Measurements from ENCODE around the gene ANKS1A. TPM values are rescaled to one million over a fixed set of nuclear protein-coding genes. Genes with fewer than 3 reads are reported as not detected.
A peak's percentile ranks its signal among the peaks of the same experiment; 100 is the strongest.

Gene ANKS1A
- total RNA-seq, 1 experiment from 2014 or later, result 24.0 TPM

DNA sequence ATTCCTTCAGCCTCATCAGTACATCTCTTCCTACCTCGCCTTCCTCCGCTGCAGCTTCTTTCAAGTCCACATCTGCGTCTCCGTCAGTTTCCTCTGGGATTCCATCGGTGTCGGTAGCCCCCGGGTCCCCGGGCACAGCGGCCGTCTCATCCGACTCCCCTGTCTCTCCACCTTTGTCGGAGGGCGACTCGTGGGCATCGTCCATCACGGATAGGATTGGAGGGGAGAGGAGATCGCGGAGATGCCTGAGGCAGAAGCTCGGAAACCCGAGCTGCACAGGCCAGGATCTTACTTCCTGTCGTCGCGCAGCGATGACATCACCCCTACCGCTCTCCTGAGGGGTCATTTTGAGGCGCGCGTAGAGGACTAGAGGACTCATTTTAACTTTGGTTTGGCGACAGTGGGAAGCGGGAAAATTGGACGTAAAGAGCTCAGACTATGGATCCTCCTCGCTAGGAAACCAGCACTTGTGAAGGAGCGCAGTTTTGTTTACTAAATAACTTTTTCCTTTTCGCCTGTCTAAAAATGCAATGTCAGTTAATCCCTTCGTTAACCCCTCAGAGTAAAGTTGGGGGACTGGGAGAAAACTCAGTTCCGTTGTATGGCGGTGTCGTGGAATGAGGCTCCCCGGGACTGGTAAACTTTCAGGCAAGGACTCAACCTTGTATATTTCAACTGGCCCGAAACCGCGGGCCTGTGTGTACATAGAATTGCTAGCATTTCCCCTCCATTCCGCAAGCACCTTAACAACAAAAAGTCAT is 1.1 kb upstream of the ANKS1A start, which contains the start of gene TAF11:
Gene TAF11 (minus strand): TSS at position 290 of the 761 bp plus-strand sequence. CDS start 85 bp downstream, at position 205.
- peak within 1 kb of the TSS; percentile 98 for H3K4me3 Mint-ChIP-seq (ENCODE audit: unreplicated experiment)
- H3K9me3 ChIP-seq, result no peaks in the 10 kb centered on the region
- POLR2A ChIA-PET, result interaction anchor here (0.5 to 1.4 kb wide), 10 partner anchors 10 to 230 kb away, joined by 3 to 5 read pairs (median 3); partner anchors contain the start of genes BLTP3A and SNRPC
- TF ChIP-seq, protein P1, sequence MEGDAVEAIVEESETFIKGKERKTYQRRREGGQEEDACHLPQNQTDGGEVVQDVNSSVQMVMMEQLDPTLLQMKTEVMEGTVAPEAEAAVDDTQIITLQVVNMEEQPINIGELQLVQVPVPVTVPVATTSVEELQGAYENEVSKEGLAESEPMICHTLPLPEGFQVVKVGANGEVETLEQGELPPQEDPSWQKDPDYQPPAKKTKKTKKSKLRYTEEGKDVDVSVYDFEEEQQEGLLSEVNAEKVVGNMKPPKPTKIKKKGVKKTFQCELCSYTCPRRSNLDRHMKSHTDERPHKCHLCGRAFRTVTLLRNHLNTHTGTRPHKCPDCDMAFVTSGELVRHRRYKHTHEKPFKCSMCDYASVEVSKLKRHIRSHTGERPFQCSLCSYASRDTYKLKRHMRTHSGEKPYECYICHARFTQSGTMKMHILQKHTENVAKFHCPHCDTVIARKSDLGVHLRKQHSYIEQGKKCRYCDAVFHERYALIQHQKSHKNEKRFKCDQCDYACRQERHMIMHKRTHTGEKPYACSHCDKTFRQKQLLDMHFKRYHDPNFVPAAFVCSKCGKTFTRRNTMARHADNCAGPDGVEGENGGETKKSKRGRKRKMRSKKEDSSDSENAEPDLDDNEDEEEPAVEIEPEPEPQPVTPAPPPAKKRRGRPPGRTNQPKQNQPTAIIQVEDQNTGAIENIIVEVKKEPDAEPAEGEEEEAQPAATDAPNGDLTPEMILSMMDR (IDR thresholded peaks at IDR 0.05; ENCODE audit: insufficient read depth in 1 of 2, low read depth in 1 of 2, low read length in 1 of 2, severe bottlenecking in 1 of 2, unreplicated experiment in 1 of 2), result no peak
- peaks cover 7% of the 10 kb centered on the region for H3K4me1 ChIP-seq
- peak within 1 kb of the TSS; percentile 56 for H3K4me3 ChIP-seq (ENCODE audit: low read depth, low read length)
- intact Hi-C loops (cut with micrococcal nuclease; ENCODE audit: unreplicated experiment), result loop anchor here (5.0 kb wide), 2 partner anchors 54 to 254 kb away; partner anchors contain the start of gene TCP11
- TSS peak; percentile 92 for BruUV-seq (replicated peaks)
- H3K27me3 Mint-ChIP-seq (ENCODE audit: insufficient read depth, unreplicated experiment), result no peaks in the 10 kb centered on the region
- no peaks in the 10 kb centered on the region for H3K9me3 Mint-ChIP-seq (ENCODE audit: unreplicated experiment)
- peak within 1 kb of the TSS; percentile 98 for H3K27ac Mint-ChIP-seq (ENCODE audit: unreplicated experiment)
- peaks cover 16% of the 10 kb centered on the region for H3K4me1 Mint-ChIP-seq (ENCODE audit: low read depth, unreplicated experiment)
- H3K27me3 ChIP-seq (replicated peaks; ENCODE audit: control insufficient read depth, insufficient read depth, low read length), result no peaks in the 10 kb centered on the region
- no peaks in the 10 kb centered on the region for H3K36me3 ChIP-seq (ENCODE audit: control insufficient read depth, insufficient read depth, low read length)
- CTCF ChIA-PET, result interaction anchor here (1.2 kb wide), 1 partner anchor 428 kb away, joined by 3 read pairs; no protein-coding TSS in a partner anchor
- peaks cover 57% of the 10 kb centered on the region for H3K36me3 Mint-ChIP-seq (ENCODE audit: insufficient read depth, unreplicated experiment)
- peak; percentile 91 to 93 for DNase-seq

DNA sequence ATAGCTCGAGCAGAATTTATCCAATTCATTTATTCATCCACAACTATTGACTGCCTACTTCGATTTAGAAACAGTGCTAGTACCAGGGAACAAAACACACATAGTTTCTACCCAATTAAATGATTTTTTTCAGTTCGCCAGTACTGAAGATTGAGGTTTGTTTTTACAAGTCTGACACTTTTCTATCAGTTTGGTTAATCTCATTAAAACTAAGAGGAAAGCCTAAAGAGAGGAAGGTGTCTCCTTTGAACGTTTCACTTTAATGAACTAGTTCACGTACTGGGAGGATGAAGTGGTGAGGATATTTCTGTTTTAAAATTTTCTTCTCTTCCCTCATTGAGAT is 570 bp upstream of the ANKS1A start:
- H3K27ac Mint-ChIP-seq (ENCODE audit: unreplicated experiment), result peak overlapping the region; percentile 98
- ChIA-PET POLR2A (interaction anchor here (0.7 to 1.4 kb wide), 9 partner anchors 9 to 342 kb away, joined by 3 to 8 read pairs (median 4); partner anchors contain the start of gene BLTP3A), CTCF (interaction anchor here (0.7 to 1.2 kb wide), 4 partner anchors 85 to 428 kb away, joined by 3 to 4 read pairs (median 3); no protein-coding TSS in a partner anchor)
- Histone ChIP-seq H3K9me3 (no peaks in the 10 kb centered on the region), H3K27me3 (replicated peaks; ENCODE audit: control insufficient read depth, insufficient read depth, low read length) (no peaks in the 10 kb centered on the region), H3K36me3 (ENCODE audit: control insufficient read depth, insufficient read depth, low read length) (no peaks in the 10 kb centered on the region), H3K4me1 (peaks cover 7% of the 10 kb centered on the region), H3K4me3 (ENCODE audit: low read depth, low read length) (peak overlapping the region; percentile 56)
- BruUV-seq (replicated peaks), result TSS peak; percentile 8
- peak overlapping the region; percentile 98 for H3K4me3 Mint-ChIP-seq (ENCODE audit: unreplicated experiment)
- intact Hi-C loops (cut with micrococcal nuclease; ENCODE audit: unreplicated experiment), result loop anchor here (5.0 kb wide), 2 partner anchors 54 to 254 kb away; partner anchors contain the start of gene TCP11
- no peaks in the 10 kb centered on the region for H3K27me3 Mint-ChIP-seq (ENCODE audit: insufficient read depth, unreplicated experiment)
- no peaks in the 10 kb centered on the region for H3K9me3 Mint-ChIP-seq (ENCODE audit: unreplicated experiment)
- DNase-seq, result no peak
- TF ChIP-seq, protein P1 (IDR thresholded peaks at IDR 0.05; ENCODE audit: insufficient read depth in 1 of 2, low read depth in 1 of 2, low read length in 1 of 2, severe bottlenecking in 1 of 2, unreplicated experiment in 1 of 2), result no peak
- H3K4me1 Mint-ChIP-seq (ENCODE audit: low read depth, unreplicated experiment), result peaks cover 16% of the 10 kb centered on the region
- peaks cover 52% of the 10 kb centered on the region for H3K36me3 Mint-ChIP-seq (ENCODE audit: insufficient read depth, unreplicated experiment)

DNA sequence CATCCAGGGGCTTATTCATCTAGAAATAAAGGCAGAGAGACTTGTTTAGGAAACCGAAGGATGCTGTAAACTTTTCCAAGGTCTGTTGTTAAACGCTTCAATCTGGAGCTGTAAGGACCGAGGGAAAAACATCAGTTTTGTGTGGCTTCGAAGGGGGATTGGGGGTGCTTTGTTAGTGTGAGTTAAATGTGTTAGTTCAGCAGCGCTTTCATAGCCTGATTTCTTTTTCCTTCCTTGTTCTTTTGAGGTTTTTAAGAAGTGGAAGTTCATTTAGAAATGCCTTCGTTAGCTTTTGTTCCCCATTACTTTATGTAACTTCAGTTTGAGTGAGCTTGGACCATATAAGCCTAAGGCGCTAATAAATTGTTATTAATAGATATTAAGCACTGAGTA is 1.5 kb downstream of the ANKS1A start:
- no peaks in the 10 kb centered on the region for H3K9me3 ChIP-seq
- H3K27me3 Mint-ChIP-seq (ENCODE audit: insufficient read depth, unreplicated experiment), result no peaks in the 10 kb centered on the region
- H3K4me1 ChIP-seq, result peaks cover 7% of the 10 kb centered on the region
- intact Hi-C loops (cut with micrococcal nuclease; ENCODE audit: unreplicated experiment), result no loop called here
- H3K4me3 Mint-ChIP-seq (ENCODE audit: unreplicated experiment), result peak overlapping the region; percentile 98
- POLR2A ChIA-PET, result no interaction called here
- H3K4me3 ChIP-seq (ENCODE audit: low read depth, low read length), result peak overlapping the region; percentile 56
- TSS peak; percentile 9 for BruUV-seq (replicated peaks)
- peaks cover 34% of the 10 kb centered on the region for H3K36me3 Mint-ChIP-seq (ENCODE audit: insufficient read depth, unreplicated experiment)
- peaks cover 16% of the 10 kb centered on the region for H3K4me1 Mint-ChIP-seq (ENCODE audit: low read depth, unreplicated experiment)
- peak overlapping the region; percentile 98 for H3K27ac Mint-ChIP-seq (ENCODE audit: unreplicated experiment)
- CTCF ChIA-PET, result interaction anchor here (0.7 kb wide), 1 partner anchor 587 kb away, joined by 3 read pairs; no protein-coding TSS in a partner anchor
- H3K9me3 Mint-ChIP-seq (ENCODE audit: unreplicated experiment), result no peaks in the 10 kb centered on the region
- TF ChIP-seq, protein P1 (IDR thresholded peaks at IDR 0.05; ENCODE audit: insufficient read depth in 1 of 2, low read depth in 1 of 2, low read length in 1 of 2, severe bottlenecking in 1 of 2, unreplicated experiment in 1 of 2), result no peak
- no peaks in the 10 kb centered on the region for H3K36me3 ChIP-seq (ENCODE audit: control insufficient read depth, insufficient read depth, low read length)
- DNase-seq, result no peak
- H3K27me3 ChIP-seq (replicated peaks; ENCODE audit: control insufficient read depth, insufficient read depth, low read length), result no peaks in the 10 kb centered on the region
